SU-DHL-6 (cell line): ENCODE measurements around the gene SNHG17.

Source experiments
- H2AFZ ChIP-seq: fragments of 200-600 bp; sonication (generic); 2 replicates; pipeline ENCODE4 v1.6.1; 2014; ENCODE audit warnings: low read depth, mild to moderate bottlenecking, moderate library complexity, mixed read lengths, antibody characterized with exemption, low read length; ENCODE audit not compliant: severe bottlenecking
- H3F3A ChIP-seq: fragments of 200-600 bp; shearing (Covaris generic); 2 replicates; pipeline ENCODE4 v1.6.0; 2016; ENCODE audit warnings: antibody characterized with exemption, mild to moderate bottlenecking; ENCODE audit not compliant: insufficient read depth
- H3K27ac ChIP-seq: fragments of 200-600 bp; sonication (generic); 2 replicates; pipeline ENCODE4 v1.5.1; 2016; ENCODE audit warnings: low read depth, mild to moderate bottlenecking, low read length, moderate library complexity, mixed read lengths
- H3K27me3 ChIP-seq: fragments of 200-600 bp; sonication (generic), shearing (Covaris generic); 2 replicates; pipeline ENCODE4 v1.6.0; 2014; ENCODE audit warnings: mild to moderate bottlenecking, low read length
- H3K36me3 ChIP-seq: fragments of 200-600 bp; sonication (generic); 2 replicates; pipeline ENCODE4 v1.6.1; 2014; ENCODE audit warnings: mild to moderate bottlenecking, low read length, mixed read lengths
- H3K4me2 ChIP-seq: fragments of 300-600, 200-600 bp; shearing (Covaris generic), sonication (generic); 2 replicates; pipeline ENCODE4 v1.6.0; 2014; ENCODE audit warnings: low read length, low read depth, mild to moderate bottlenecking; ENCODE audit not compliant: poor library complexity, severe bottlenecking
- H3K4me3 ChIP-seq: fragments of 200-600 bp; sonication (generic); 2 replicates; pipeline ENCODE4 v1.5.1; 2014; ENCODE audit warnings: antibody characterized with exemption, low read length, mild to moderate bottlenecking, mixed read lengths; ENCODE audit not compliant: insufficient read depth, poor library complexity, severe bottlenecking
- H3K79me2 ChIP-seq: fragments of 200-600 bp; sonication (generic); 2 replicates; pipeline ENCODE4 v1.6.1; 2014; ENCODE audit warnings: mild to moderate bottlenecking, low read length, moderate library complexity; ENCODE audit not compliant: insufficient read depth
- H3K9ac ChIP-seq: fragments of 200-600 bp; sonication (generic); 2 replicates; pipeline ENCODE4 v1.7.0; 2014; ENCODE audit warnings: mild to moderate bottlenecking, low read length
- H3K9me2 ChIP-seq: fragments of 200-600 bp; sonication (generic); replicated peaks from 2 replicates; pipeline ENCODE4 v1.6.1; 2014; ENCODE audit warnings: low read length; ENCODE audit not compliant: insufficient read depth
- H3K9me3 ChIP-seq: fragments of 200-600 bp; sonication (generic); 2 replicates; pipeline ENCODE4 v1.6.1; 2014; ENCODE audit warnings: low read length, mixed read lengths; ENCODE audit not compliant: insufficient read depth
- H4K20me1 ChIP-seq: fragments of 200-600 bp; sonication (generic); 2 replicates; pipeline ENCODE4 v1.6.1; 2014; ENCODE audit warnings: low read depth, mild to moderate bottlenecking, antibody characterized with exemption, low read length, moderate library complexity, mixed read lengths
- EZH2phosphoT487 ChIP-seq: fragments of 200-600 bp; sonication (generic), shearing (Covaris generic); conservative IDR thresholded peaks from 2 replicates; pipeline ENCODE4 v1.6.1; 2018; ENCODE audit warnings: mild to moderate bottlenecking, antibody characterized with exemption, low read length, moderate library complexity, mixed read lengths
- TF ChIP-seq, protein P1 (sequence below): fragments of 200-600 bp; sonication (generic); IDR thresholded peaks from one replicate; pipeline ENCODE4 v1.5.1; 2017; ENCODE audit warnings: antibody characterized with exemption, mild to moderate bottlenecking, low read length, moderate library complexity; ENCODE audit not compliant: insufficient read depth, poor library complexity, severe bottlenecking

Gene SNHG17

DNA sequence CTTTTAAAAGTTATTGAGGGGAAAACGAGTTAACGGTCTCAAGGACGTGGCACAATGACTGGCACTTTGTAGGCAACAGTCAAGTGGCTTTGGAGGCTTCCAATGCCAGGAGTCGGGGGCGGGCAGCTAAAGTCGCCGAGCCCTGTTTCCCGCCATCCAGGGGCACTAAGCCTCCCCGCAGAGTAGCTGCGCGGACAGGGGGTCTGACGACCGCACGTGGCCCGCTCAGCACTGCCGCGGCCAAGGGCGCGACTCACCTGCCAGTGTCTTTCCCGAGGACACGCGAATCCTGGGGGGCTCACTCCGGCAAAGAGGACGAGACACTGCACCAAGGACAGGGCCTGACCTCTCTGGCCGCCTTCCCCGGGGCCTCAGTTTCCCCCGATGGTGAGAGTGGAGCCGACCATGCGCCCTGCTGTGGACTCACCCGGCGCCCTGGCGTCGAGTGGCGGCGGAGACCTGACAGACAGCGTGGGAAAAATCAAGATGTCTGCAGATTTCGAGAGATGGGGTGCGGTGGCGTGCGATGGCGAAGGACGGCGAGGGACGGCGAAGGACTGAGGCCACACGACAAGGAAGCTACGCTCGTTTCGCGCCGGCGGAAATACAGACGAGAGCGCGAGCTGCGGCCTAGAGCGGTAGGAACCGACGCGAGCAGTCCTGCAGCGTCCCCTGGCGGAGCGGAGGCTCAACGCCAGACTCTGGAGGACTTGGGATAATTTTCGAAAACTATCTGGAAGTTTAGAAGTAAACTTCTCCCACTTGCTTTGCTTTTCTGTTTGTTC lies at the start of gene SNHG17:
Gene SNHG17 (minus strand): TSS at position 559 of the 785 bp plus-strand sequence.
- Histone ChIP-seq H3K4me3 (peak within 1 kb of the TSS; percentile 92), H4K20me1 (peaks cover 34% of the 10 kb centered on the region), H3K9ac (peak within 1 kb of the TSS; percentile 97), H3K36me3 (peaks cover 23% of the 10 kb centered on the region), H3F3A (no peaks in the 10 kb centered on the region), H3K27me3 (no peaks in the 10 kb centered on the region), H3K27ac (peak within 1 kb of the TSS; percentile 78), H3K4me2 (peak within 1 kb of the TSS; percentile 75), H2AFZ (peak within 1 kb of the TSS; percentile 66), H3K9me2 (no peaks in the 10 kb centered on the region), H3K79me2 (peaks cover 48% of the 10 kb centered on the region), H3K9me3 (no peaks in the 10 kb centered on the region)
- no peak for TF ChIP-seq EZH2phosphoT487
- TF ChIP-seq, protein P1, sequence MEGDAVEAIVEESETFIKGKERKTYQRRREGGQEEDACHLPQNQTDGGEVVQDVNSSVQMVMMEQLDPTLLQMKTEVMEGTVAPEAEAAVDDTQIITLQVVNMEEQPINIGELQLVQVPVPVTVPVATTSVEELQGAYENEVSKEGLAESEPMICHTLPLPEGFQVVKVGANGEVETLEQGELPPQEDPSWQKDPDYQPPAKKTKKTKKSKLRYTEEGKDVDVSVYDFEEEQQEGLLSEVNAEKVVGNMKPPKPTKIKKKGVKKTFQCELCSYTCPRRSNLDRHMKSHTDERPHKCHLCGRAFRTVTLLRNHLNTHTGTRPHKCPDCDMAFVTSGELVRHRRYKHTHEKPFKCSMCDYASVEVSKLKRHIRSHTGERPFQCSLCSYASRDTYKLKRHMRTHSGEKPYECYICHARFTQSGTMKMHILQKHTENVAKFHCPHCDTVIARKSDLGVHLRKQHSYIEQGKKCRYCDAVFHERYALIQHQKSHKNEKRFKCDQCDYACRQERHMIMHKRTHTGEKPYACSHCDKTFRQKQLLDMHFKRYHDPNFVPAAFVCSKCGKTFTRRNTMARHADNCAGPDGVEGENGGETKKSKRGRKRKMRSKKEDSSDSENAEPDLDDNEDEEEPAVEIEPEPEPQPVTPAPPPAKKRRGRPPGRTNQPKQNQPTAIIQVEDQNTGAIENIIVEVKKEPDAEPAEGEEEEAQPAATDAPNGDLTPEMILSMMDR, result peak; percentile 83

DNA sequence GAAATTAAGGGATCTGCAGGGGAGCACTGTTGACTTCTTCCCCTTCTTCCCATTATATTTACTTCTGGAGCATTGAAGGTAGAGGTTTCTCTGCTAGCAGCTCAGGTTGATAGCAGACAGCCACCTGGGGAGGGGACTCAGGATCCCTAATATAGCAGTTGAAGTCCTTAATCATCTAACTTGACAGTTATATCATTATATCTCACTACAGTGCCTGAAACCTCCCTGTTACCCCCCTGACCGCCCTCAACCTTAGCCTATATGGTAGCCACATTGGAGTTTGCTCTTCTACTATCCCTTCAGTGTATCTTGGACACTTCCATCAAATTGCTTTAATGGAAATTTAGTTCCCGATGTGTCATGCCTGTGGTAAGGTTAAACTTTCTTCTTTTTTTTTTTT lies 44.5 kb upstream of the SNHG17 start:
- peaks cover 5% of the 10 kb centered on the region; the same call in 1 of the 2 replicates for H4K20me1 ChIP-seq
- H3K27me3 ChIP-seq, result no peaks in the 10 kb centered on the region
- no peak for TF ChIP-seq EZH2phosphoT487
- TF ChIP-seq, protein P1, result no peak
- no peaks in the 10 kb centered on the region for H3K36me3 ChIP-seq
- no peak overlapping the region for H3K9ac ChIP-seq
- H3K4me2 ChIP-seq, result no peak overlapping the region
- H3F3A ChIP-seq, result no peaks in the 10 kb centered on the region
- no peak overlapping the region for H3K4me3 ChIP-seq
- H3K79me2 ChIP-seq, result peaks cover 90% of the 10 kb centered on the region
- H3K27ac ChIP-seq, result no peak overlapping the region
- H2AFZ ChIP-seq, result no peak overlapping the region
- H3K9me2 ChIP-seq, result no peaks in the 10 kb centered on the region
- H3K9me3 ChIP-seq, result no peaks in the 10 kb centered on the region

DNA sequence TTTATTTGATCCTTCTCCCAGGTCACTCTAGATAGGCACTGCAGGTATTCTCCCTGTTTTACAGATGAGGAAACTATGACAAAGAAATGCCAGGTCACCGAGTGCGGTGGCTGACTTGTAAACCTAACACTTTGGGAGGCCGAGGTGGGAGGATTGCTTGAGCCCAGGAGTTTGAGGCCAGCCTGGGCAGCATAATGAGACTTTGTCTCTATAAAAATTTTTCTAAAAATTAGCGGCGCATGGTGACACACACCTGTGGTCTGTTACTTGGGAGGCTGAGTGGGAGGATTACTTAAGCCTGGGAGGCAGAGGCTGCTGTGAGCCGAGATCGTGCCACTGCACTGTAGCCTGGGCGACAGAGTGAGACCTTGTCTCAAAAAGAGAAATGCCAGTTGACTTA lies 42.6 kb upstream of the SNHG17 start:
- Histone ChIP-seq H3K27me3 (no peaks in the 10 kb centered on the region), H3K4me3 (no peak overlapping the region), H4K20me1 (peaks cover under 1% of the 10 kb centered on the region; the same call in 1 of the 2 replicates)

More for the DNA sequence above, 42.6 kb upstream of the SNHG17 start:
- Histone ChIP-seq H3F3A (no peaks in the 10 kb centered on the region), H3K4me2 (no peak overlapping the region), H3K9me3 (no peaks in the 10 kb centered on the region), H3K79me2 (peaks cover 91% of the 10 kb centered on the region), H3K9me2 (no peaks in the 10 kb centered on the region), H3K27ac (no peak overlapping the region), H3K9ac (no peak overlapping the region), H3K36me3 (no peaks in the 10 kb centered on the region), H2AFZ (no peak overlapping the region)
- TF ChIP-seq, protein P1, result no peak
- TF ChIP-seq EZH2phosphoT487, result no peak
